SK-N-SH treated with all-trans-retinoic acid at 6 μM for 48 hours (cell line): ENCODE results near the gene CDH24.

Experiments used
- ATAC-seq: fragments of 200-7000 bp; cut with Tn5 transposase; 3 replicates; pipeline ENCODE4 v1.9.1; 2020; ENCODE audit warnings: mild to moderate bottlenecking, moderate library complexity
- ARNTL ChIP-seq: fragments of 450-650 bp; formaldehyde crosslinking; IDR thresholded peaks from 2 replicates; pipeline ENCODE4 v1.5.0; 2020; ENCODE audit warnings: low read depth, mild to moderate bottlenecking, moderate library complexity, borderline replicate concordance
- BACH2 ChIP-seq: fragments of 250-450 bp; sonication (Bioruptor Pico); IDR thresholded peaks from 2 replicates; pipeline ENCODE4 v1.9.0; 2021; ENCODE audit warnings: mild to moderate bottlenecking, borderline replicate concordance
- CSDC2 ChIP-seq: fragments of 250-450 bp; sonication (Bioruptor Pico); IDR thresholded peaks from 2 replicates; pipeline ENCODE4 v1.5.0; 2020; ENCODE audit warnings: mild to moderate bottlenecking, moderate library complexity
- ESRRG ChIP-seq: fragments of 250-450 bp; sonication (Bioruptor Pico); IDR thresholded peaks from 2 replicates; pipeline ENCODE4 v1.6.1; 2021; ENCODE audit warnings: mild to moderate bottlenecking
- GLIS3 ChIP-seq: fragments of 250-450 bp; sonication (Bioruptor Pico); IDR thresholded peaks from 2 replicates; pipeline ENCODE4 v1.5.0; 2020; ENCODE audit warnings: mild to moderate bottlenecking, moderate library complexity
- ISL1 ChIP-seq: fragments of 250-450 bp; sonication (Bioruptor Pico); IDR thresholded peaks from 2 replicates; pipeline ENCODE4 v2.1.2; 2022; ENCODE audit warnings: mild to moderate bottlenecking, moderate library complexity
- OSR1 ChIP-seq: fragments of 250-450 bp; sonication (Bioruptor Pico); IDR thresholded peaks from 2 replicates; pipeline ENCODE4 v1.8.0; 2022; ENCODE audit warnings: moderate library complexity, mild to moderate bottlenecking, inconsistent platforms
- PPARA ChIP-seq: fragments of 250-450 bp; sonication (Bioruptor Pico); IDR thresholded peaks from 2 replicates; pipeline ENCODE4 v1.5.0; 2020; ENCODE audit warnings: mild to moderate bottlenecking, borderline replicate concordance
- RARB ChIP-seq: fragments of 250-450 bp; sonication (Bioruptor Pico); IDR thresholded peaks from 2 replicates; pipeline ENCODE4 v1.8.0; 2021; ENCODE audit warnings: mild to moderate bottlenecking, moderate library complexity
- SNAI2 ChIP-seq: fragments of 250-450 bp; sonication (Bioruptor Pico); IDR thresholded peaks from 2 replicates; pipeline ENCODE4 v1.5.0; 2020; ENCODE audit warnings: mild to moderate bottlenecking, moderate library complexity
- TOX ChIP-seq: fragments of 250-450 bp; sonication (Bioruptor Pico); IDR thresholded peaks from 2 replicates; pipeline ENCODE4 v1.8.0; 2021; ENCODE audit warnings: mild to moderate bottlenecking, moderate library complexity, borderline replicate concordance
- ZFP3 ChIP-seq: fragments of 250-450 bp; sonication (Bioruptor Pico); IDR thresholded peaks from 2 replicates; pipeline ENCODE4 v1.5.0; 2020; ENCODE audit warnings: mild to moderate bottlenecking, moderate library complexity
- ZFP30 ChIP-seq: fragments of 450-650 bp; formaldehyde crosslinking; IDR thresholded peaks from 2 replicates; pipeline ENCODE4 v1.5.0; 2022; ENCODE audit warnings: mild to moderate bottlenecking, moderate library complexity
- ZNF565 ChIP-seq: fragments of 450-650 bp; formaldehyde crosslinking; conservative IDR thresholded peaks from 2 replicates; pipeline ENCODE4 v1.5.0; 2020; ENCODE audit warnings: low read depth, mild to moderate bottlenecking, moderate library complexity
- ZNF70 ChIP-seq: fragments of 450-650 bp; formaldehyde crosslinking; IDR thresholded peaks from 2 replicates; pipeline ENCODE4 v1.5.0; 2020; ENCODE audit warnings: mild to moderate bottlenecking, moderate library complexity
- ZNF8 ChIP-seq: fragments of 450-650 bp; formaldehyde crosslinking; IDR thresholded peaks from 2 replicates; pipeline ENCODE4 v1.5.0; 2020; ENCODE audit warnings: mild to moderate bottlenecking, moderate library complexity
- TF ChIP-seq, protein P1 (sequence below): fragments of 250-450 bp; sonication (Bioruptor Pico); IDR thresholded peaks from 2 replicates; pipeline ENCODE4 v1.8.0; 2020; ENCODE audit warnings: mild to moderate bottlenecking, moderate library complexity, borderline replicate concordance
- TF ChIP-seq, protein P2 (sequence below): fragments of 250-450 bp; sonication (Bioruptor Pico); IDR thresholded peaks from 2 replicates; pipeline ENCODE4 v1.8.0; 2021; ENCODE audit warnings: low read depth, mild to moderate bottlenecking, moderate library complexity, borderline replicate concordance
- TF ChIP-seq, protein P3 (sequence below): fragments of 250-450 bp; sonication (Bioruptor Pico); IDR thresholded peaks from 2 replicates; pipeline ENCODE4 v1.5.0; 2020; ENCODE audit warnings: mild to moderate bottlenecking, moderate library complexity
- TF ChIP-seq, protein P4 (sequence below): fragments of 250-450 bp; sonication (Bioruptor Pico); IDR thresholded peaks from 2 replicates; pipeline ENCODE4 v1.5.1; 2021; ENCODE audit warnings: mild to moderate bottlenecking, moderate library complexity

CDH24 gene

DNA sequence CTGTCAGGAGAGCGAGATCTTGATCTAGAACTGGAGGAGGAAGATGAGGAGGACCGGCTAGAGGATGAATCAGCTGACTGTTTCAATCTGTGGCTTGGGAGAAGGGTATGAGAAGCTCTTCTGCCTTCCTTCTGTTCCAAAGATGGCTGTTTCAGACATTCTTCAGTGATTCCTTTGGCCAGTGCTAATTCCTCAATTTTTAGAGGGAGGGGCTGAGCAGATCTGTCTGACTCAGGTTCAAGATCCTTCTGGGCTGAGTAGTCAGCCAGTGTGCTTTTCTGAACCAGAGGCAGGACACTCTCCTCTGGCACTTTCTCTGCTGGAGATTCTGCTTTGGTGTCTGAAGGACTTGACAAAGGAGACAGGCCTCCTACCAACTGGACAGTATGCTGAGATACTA is 22.4 kb upstream of the CDH24 start (continued):
- TF ChIP-seq, protein P1, sequence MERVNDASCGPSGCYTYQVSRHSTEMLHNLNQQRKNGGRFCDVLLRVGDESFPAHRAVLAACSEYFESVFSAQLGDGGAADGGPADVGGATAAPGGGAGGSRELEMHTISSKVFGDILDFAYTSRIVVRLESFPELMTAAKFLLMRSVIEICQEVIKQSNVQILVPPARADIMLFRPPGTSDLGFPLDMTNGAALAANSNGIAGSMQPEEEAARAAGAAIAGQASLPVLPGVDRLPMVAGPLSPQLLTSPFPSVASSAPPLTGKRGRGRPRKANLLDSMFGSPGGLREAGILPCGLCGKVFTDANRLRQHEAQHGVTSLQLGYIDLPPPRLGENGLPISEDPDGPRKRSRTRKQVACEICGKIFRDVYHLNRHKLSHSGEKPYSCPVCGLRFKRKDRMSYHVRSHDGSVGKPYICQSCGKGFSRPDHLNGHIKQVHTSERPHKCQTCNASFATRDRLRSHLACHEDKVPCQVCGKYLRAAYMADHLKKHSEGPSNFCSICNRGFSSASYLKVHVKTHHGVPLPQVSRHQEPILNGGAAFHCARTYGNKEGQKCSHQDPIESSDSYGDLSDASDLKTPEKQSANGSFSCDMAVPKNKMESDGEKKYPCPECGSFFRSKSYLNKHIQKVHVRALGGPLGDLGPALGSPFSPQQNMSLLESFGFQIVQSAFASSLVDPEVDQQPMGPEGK (CRISPR knock-in tag) = no peak
- TF ChIP-seq, protein P2, sequence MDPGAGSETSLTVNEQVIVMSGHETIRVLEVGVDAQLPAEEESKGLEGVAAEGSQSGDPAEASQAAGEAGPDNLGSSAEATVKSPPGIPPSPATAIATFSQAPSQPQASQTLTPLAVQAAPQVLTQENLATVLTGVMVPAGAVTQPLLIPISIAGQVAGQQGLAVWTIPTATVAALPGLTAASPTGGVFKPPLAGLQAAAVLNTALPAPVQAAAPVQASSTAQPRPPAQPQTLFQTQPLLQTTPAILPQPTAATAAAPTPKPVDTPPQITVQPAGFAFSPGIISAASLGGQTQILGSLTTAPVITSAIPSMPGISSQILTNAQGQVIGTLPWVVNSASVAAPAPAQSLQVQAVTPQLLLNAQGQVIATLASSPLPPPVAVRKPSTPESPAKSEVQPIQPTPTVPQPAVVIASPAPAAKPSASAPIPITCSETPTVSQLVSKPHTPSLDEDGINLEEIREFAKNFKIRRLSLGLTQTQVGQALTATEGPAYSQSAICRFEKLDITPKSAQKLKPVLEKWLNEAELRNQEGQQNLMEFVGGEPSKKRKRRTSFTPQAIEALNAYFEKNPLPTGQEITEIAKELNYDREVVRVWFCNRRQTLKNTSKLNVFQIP (CRISPR knock-in tag) = no peak
- TF ChIP-seq ZNF565 (CRISPR knock-in tag) = no peak

DNA sequence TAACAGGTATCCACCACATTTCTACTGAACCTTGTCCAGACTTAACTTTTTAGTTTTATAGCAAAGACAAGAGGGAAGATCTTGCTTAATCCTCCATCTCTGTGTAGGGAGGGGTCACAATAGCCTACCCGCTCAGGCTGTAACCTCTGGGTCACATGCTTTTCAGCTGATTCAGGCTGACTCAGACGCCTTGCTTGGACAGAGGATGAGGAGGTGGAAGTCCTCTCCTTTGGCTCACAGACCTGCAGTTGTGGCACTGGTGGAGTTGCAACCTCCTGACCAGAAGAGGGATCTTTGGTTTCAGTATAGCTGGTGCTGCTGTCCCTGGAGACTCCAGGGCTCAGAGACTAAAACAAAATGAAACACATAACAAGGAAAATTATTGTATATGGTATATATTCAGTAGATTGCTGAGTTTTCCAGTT is 21.4 kb upstream of the CDH24 start:
- ATAC-seq = peak; percentile 88
- TF ChIP-seq ARNTL (CRISPR knock-in tag) = no peak
- no peak for TF ChIP-seq ZNF70 (CRISPR knock-in tag)
- TF ChIP-seq ZNF565 (CRISPR knock-in tag) = no peak
- TF ChIP-seq RARB (CRISPR knock-in tag) = no peak
- TF ChIP-seq, protein P1 (CRISPR knock-in tag) = no peak
- TF ChIP-seq PPARA (CRISPR knock-in tag) = no peak
- no peak for TF ChIP-seq SNAI2 (CRISPR knock-in tag)
- no peak for TF ChIP-seq TOX (CRISPR knock-in tag)
- no peak for TF ChIP-seq ISL1
- no peak for TF ChIP-seq BACH2 (CRISPR knock-in tag)
- TF ChIP-seq ZFP30 (CRISPR knock-in tag) = no peak
- TF ChIP-seq, protein P3, sequence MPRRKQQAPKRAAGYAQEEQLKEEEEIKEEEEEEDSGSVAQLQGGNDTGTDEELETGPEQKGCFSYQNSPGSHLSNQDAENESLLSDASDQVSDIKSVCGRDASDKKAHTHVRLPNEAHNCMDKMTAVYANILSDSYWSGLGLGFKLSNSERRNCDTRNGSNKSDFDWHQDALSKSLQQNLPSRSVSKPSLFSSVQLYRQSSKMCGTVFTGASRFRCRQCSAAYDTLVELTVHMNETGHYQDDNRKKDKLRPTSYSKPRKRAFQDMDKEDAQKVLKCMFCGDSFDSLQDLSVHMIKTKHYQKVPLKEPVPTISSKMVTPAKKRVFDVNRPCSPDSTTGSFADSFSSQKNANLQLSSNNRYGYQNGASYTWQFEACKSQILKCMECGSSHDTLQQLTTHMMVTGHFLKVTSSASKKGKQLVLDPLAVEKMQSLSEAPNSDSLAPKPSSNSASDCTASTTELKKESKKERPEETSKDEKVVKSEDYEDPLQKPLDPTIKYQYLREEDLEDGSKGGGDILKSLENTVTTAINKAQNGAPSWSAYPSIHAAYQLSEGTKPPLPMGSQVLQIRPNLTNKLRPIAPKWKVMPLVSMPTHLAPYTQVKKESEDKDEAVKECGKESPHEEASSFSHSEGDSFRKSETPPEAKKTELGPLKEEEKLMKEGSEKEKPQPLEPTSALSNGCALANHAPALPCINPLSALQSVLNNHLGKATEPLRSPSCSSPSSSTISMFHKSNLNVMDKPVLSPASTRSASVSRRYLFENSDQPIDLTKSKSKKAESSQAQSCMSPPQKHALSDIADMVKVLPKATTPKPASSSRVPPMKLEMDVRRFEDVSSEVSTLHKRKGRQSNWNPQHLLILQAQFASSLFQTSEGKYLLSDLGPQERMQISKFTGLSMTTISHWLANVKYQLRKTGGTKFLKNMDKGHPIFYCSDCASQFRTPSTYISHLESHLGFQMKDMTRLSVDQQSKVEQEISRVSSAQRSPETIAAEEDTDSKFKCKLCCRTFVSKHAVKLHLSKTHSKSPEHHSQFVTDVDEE (CRISPR knock-in tag) = no peak
- TF ChIP-seq OSR1 (CRISPR knock-in tag) = no peak
- no peak for TF ChIP-seq GLIS3
- TF ChIP-seq, protein P2 (CRISPR knock-in tag) = no peak
- TF ChIP-seq ZFP3 (CRISPR knock-in tag) = no peak
- TF ChIP-seq, protein P4, sequence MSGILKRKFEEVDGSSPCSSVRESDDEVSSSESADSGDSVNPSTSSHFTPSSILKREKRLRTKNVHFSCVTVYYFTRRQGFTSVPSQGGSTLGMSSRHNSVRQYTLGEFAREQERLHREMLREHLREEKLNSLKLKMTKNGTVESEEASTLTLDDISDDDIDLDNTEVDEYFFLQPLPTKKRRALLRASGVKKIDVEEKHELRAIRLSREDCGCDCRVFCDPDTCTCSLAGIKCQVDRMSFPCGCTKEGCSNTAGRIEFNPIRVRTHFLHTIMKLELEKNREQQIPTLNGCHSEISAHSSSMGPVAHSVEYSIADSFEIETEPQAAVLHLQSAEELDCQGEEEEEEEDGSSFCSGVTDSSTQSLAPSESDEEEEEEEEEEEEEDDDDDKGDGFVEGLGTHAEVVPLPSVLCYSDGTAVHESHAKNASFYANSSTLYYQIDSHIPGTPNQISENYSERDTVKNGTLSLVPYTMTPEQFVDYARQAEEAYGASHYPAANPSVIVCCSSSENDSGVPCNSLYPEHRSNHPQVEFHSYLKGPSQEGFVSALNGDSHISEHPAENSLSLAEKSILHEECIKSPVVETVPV (CRISPR knock-in tag) = no peak
- TF ChIP-seq ZNF8 (CRISPR knock-in tag) = no peak
- no peak for TF ChIP-seq ESRRG (CRISPR knock-in tag)
- TF ChIP-seq CSDC2 = no peak
